Stimulated activated naive CD8-positive, alpha-beta T cell treated with anti-CD3 and anti-CD28 coated beads, Interleukin-15, Interleukin-2, amounts not matched to agents 100 ng/mL and 50 ng/mL, for 24 hours (primary cell): ENCODE data around the gene SLFN12L.
A peak's percentile ranks its signal among the peaks of the same experiment; 100 is the strongest.
"Not testable (repeated sequence)": the region's sequence is repeated elsewhere in the genome, so short reads cannot be mapped to it uniquely, and the experiment has no call there.

Source experiments
- H3K27ac Mint-ChIP-seq: one replicate; pipeline ENCODE4 v1.8.0; 2021; ENCODE audit warnings: mild to moderate bottlenecking, mixed read lengths
- H3K27me3 Mint-ChIP-seq: one replicate; pipeline ENCODE4 v1.8.0; 2021; ENCODE audit warnings: mixed read lengths
- H3K36me3 Mint-ChIP-seq: one replicate; pipeline ENCODE4 v1.8.0; 2021; ENCODE audit warnings: low read depth, mixed read lengths
- H3K4me1 Mint-ChIP-seq: one replicate; pipeline ENCODE4 v1.8.0; 2021; ENCODE audit warnings: low read depth, mixed read lengths
- H3K4me3 Mint-ChIP-seq: one replicate; pipeline ENCODE4 v1.8.0; 2021; ENCODE audit warnings: mild to moderate bottlenecking, mixed read lengths
- H3K9me3 Mint-ChIP-seq: one replicate; pipeline ENCODE4 v1.8.0; 2021; ENCODE audit warnings: mixed read lengths

The SLFN12L gene

DNA sequence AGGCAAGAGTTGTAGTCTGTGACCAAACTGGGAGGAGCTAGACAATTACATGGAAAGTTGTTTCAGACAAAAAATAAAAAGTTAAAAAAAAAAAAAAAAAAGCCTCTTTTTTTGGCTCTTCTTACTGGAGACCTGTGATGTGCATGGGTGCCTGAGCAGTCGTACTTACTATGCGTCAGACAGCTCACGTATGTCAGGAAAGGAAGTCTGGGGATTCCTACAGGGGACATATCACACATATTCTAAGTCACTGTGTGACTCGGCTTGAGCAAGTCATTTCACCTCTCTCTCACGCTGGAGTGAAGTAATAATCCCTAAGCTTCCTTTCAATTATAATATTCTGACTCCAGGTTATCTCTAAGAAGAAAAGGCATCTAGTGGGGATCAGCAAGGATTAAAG lies 17.2 kb upstream of the SLFN12L start:
- Mint-ChIP-seq H3K27me3 (peaks cover 5% of the 10 kb centered on the region), H3K36me3 (no peaks in the 10 kb centered on the region), H3K4me1 (no peaks in the 10 kb centered on the region), H3K4me3 (no peak overlapping the region), H3K27ac (no peak overlapping the region), H3K9me3 (no peaks in the 10 kb centered on the region)

- H3K4me3 Mint-ChIP-seq = no peak overlapping the region
- no peaks in the 10 kb centered on the region for H3K36me3 Mint-ChIP-seq
- H3K27me3 Mint-ChIP-seq = no peaks in the 10 kb centered on the region
- H3K4me1 Mint-ChIP-seq = peaks cover 9% of the 10 kb centered on the region
- H3K9me3 Mint-ChIP-seq = no peaks in the 10 kb centered on the region
- H3K27ac Mint-ChIP-seq = no peak overlapping the region
Observed at GRCh38 chr17:35553310-35553709, 15.8 kb upstream of the SLFN12L start.

DNA sequence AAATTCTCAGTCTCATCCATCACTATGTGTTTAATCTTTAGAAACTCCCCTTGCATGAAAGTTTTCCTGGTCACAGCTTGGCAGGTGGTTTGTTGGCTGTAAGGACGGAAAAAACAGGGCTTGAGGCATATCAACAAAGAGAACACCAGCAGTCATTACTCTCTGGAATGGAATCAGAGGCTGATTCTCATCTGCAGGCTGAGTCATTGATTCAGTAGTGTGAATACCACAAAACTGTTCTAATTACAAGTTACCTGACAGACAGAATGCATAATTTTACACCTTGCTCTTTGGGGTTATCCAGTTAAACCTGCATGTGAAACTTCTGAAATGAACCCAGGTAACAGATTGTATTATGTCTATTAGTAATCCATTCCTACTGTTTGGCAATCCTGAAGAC lies 11.5 kb upstream of the SLFN12L start:
- H3K9me3 Mint-ChIP-seq = no peaks in the 10 kb centered on the region
- H3K4me3 Mint-ChIP-seq = no peak overlapping the region
- no peak overlapping the region for H3K27ac Mint-ChIP-seq
- H3K27me3 Mint-ChIP-seq = no peaks in the 10 kb centered on the region
- peaks cover 5% of the 10 kb centered on the region for H3K36me3 Mint-ChIP-seq
- H3K4me1 Mint-ChIP-seq = peaks cover 27% of the 10 kb centered on the region

DNA sequence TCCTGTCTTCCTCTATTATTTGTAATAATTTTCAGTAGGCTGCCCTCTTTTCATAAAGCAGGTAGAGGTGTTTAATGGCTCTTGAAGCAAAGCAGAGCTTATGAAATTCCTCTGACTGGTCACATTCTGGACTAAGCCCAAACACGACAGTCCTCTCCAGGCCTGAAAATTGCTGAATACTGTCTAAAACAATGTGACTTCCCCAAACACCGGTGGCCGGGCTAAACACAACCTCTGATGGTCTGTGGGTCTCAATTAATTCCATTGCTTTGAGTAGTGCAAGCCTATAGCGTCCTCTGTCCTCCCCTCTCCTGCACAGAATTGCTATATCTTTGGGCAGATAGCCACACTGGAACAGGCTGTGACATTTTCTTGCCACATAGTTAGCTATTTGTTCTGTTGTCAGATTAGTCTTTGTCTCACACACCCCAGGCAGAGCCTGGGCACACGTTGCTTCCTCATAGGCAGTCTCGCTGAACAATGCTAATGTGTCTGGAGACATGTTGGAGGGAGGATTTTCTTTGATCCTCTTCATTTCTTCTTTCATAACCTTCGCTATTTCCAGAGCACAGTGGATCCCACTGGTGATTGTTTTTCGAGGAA lies 10.8 kb upstream of the SLFN12L start:
- Mint-ChIP-seq H3K27ac (no peak overlapping the region), H3K9me3 (no peaks in the 10 kb centered on the region), H3K36me3 (peaks cover 5% of the 10 kb centered on the region), H3K4me1 (peaks cover 33% of the 10 kb centered on the region), H3K27me3 (no peaks in the 10 kb centered on the region), H3K4me3 (no peak overlapping the region)

DNA sequence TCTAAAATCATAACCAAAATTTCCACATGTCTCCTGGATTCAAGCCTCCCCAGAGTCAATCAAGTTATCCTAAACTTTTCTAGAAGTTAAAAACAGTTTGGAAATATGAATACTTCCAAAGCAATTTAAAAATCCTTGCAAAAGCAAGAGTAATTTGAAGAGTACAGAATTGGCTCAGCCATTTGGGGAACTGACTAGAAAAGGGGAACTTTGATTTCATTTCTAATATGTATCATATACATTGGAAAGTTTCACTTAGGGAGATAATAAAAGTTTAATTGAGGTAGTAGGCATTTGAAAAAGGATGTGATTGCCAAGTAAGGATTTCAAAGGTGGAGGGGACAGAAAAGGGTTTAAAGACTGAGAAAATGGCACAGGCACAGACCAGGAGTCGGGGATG lies 9.0 kb upstream of the SLFN12L start:
- peaks cover 5% of the 10 kb centered on the region for H3K36me3 Mint-ChIP-seq
- H3K27ac Mint-ChIP-seq = no peak overlapping the region
- H3K4me1 Mint-ChIP-seq = peaks cover 41% of the 10 kb centered on the region
- H3K27me3 Mint-ChIP-seq = no peaks in the 10 kb centered on the region
- H3K4me3 Mint-ChIP-seq = no peak overlapping the region
- no peaks in the 10 kb centered on the region for H3K9me3 Mint-ChIP-seq

GRCh38 chr17:35545150-35545549 lies 7.7 kb upstream of the SLFN12L start:
- H3K4me1 Mint-ChIP-seq = peaks cover 53% of the 10 kb centered on the region
- H3K9me3 Mint-ChIP-seq = no peaks in the 10 kb centered on the region

DNA sequence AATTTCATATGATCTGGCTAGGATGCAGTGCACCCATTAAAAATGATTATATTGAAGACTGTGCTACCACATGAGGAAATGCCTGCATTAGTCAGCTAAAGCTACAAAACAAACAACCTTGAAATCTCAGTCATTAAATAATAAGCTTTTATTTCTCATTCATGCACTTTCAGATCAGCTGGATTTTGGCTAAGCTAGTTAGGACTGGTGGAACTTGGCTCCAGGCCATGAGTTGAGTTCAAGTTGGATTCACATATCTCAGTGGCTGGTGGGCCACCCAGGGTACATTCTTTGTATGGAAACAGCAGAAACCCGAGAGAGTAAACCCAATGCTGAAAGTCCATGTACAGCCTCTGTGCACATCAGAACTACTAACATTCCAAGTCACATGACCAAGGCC lies 6.4 kb upstream of the SLFN12L start:
- peaks cover 5% of the 10 kb centered on the region for H3K36me3 Mint-ChIP-seq
- H3K27me3 Mint-ChIP-seq = no peaks in the 10 kb centered on the region
- peaks cover 61% of the 10 kb centered on the region for H3K4me1 Mint-ChIP-seq
- no peak overlapping the region for H3K4me3 Mint-ChIP-seq
- H3K27ac Mint-ChIP-seq = no peak overlapping the region
- no peaks in the 10 kb centered on the region for H3K9me3 Mint-ChIP-seq

More at GRCh38 chr17:35545150-35545549, 7.7 kb upstream of the SLFN12L start:
- H3K4me3 Mint-ChIP-seq = no peak overlapping the region
- no peaks in the 10 kb centered on the region for H3K27me3 Mint-ChIP-seq
- peak overlapping the region; percentile 2 for H3K27ac Mint-ChIP-seq
- peaks cover 5% of the 10 kb centered on the region for H3K36me3 Mint-ChIP-seq

DNA sequence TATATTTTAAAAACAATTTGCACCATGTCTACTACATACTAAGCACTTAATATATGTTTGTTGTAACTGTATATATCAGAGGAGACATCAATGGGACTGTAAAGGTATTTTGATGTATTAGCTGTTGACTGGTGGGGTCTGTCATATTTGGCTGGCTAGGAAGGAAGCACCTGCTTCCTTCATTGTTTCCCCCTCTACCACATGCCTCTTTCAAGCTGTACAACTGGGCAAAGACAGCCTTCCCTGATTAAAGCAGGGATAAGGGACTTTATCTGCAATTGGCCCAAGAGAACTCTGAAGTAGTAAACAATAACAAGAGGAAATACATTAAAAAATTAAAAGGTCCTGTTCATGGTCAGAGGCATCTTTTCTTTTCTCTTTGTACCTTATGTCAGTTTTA lies 5.5 kb upstream of the SLFN12L start:
- Mint-ChIP-seq H3K4me3 (no peak overlapping the region), H3K9me3 (no peaks in the 10 kb centered on the region), H3K27me3 (no peaks in the 10 kb centered on the region), H3K4me1 (peaks cover 65% of the 10 kb centered on the region), H3K27ac (no peak overlapping the region), H3K36me3 (peaks cover 5% of the 10 kb centered on the region)

DNA sequence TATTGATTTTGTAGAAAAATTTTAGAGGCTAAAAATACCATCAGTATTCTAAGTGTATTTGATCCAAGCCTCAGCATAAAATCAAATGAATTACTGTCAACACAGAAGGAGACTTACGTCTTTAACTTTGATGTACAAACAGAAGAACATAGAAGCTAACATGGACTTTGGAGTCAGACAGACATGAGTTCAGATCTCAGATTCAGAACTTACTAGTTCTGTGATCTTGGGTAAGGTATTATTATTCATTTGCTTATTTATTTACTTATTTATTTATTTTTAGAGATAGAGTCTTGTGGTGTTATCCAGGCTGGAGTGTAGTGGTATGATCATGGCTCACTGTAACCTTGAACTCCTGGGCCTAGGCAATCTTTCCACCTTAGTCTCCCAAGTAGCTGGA lies 4.0 kb upstream of the SLFN12L start:
- peak overlapping the region; percentile 100 for H3K27ac Mint-ChIP-seq
- no peaks in the 10 kb centered on the region for H3K27me3 Mint-ChIP-seq
- no peaks in the 10 kb centered on the region for H3K9me3 Mint-ChIP-seq
- H3K4me3 Mint-ChIP-seq = peak overlapping the region; percentile 98
- peaks cover 69% of the 10 kb centered on the region for H3K4me1 Mint-ChIP-seq
- peaks cover 10% of the 10 kb centered on the region for H3K36me3 Mint-ChIP-seq

DNA sequence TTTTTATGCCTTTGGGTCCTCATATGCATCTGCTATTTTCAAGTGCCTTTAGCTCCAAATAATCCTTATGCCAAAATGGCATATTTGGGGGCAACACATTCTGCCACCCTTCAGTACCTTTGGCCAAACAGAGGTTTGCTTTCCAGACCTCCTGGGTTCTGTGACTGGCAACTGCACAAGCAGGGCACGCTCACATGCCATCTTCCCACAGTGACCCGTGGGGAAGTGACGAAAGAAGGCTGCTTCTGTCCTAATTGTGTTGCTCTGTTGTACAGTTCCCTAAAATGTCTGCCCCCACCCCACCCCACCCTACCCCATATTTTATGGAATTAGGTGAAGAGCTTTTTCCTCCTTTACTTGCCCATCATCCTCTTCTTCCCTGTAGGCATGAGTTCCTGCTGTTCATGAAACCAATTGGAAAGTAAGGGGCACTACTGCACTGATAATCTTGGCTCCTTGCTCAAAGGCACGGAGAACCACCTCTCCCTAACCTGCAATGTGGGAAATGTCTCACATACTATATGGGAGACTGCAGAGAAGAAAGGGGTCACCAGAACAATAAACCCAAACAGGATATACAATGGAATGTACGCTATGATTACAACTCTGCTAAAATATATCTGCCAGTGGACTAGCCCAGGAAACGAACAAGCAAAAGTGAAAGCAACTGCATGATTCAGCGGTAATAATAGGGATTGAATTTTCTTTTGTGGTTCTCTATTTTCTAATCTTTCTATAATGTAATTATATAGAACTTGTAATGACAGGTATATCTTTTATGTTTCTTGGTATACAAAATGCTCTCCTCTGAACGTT lies 3.3 kb upstream of the SLFN12L start:
- Mint-ChIP-seq H3K36me3 (peaks cover 15% of the 10 kb centered on the region), H3K4me1 (peaks cover 69% of the 10 kb centered on the region), H3K27ac (peak overlapping the region; percentile 100), H3K4me3 (peak overlapping the region; percentile 98), H3K9me3 (no peaks in the 10 kb centered on the region), H3K27me3 (no peaks in the 10 kb centered on the region)

GRCh38 chr17:35539659-35540026 lies 2.2 kb upstream of the SLFN12L start:
- Mint-ChIP-seq H3K9me3 (no peaks in the 10 kb centered on the region), H3K27ac (peak overlapping the region; percentile 99), H3K4me3 (peak overlapping the region; percentile 98), H3K4me1 (peaks cover 66% of the 10 kb centered on the region), H3K36me3 (peaks cover 17% of the 10 kb centered on the region), H3K27me3 (no peaks in the 10 kb centered on the region)

GRCh38 chr17:35536664-35537171 lies 760 bp downstream of the SLFN12L start:
- Mint-ChIP-seq H3K4me1 (peaks cover 71% of the 10 kb centered on the region), H3K27me3 (no peaks in the 10 kb centered on the region), H3K9me3 (no peaks in the 10 kb centered on the region), H3K27ac (peak overlapping the region; percentile 99), H3K4me3 (peak overlapping the region; percentile 95), H3K36me3 (peaks cover 27% of the 10 kb centered on the region)

- H3K36me3 Mint-ChIP-seq = peaks cover 34% of the 10 kb centered on the region
Observed at GRCh38 chr17:35535406-35535805, 2.1 kb downstream of the SLFN12L start.

DNA sequence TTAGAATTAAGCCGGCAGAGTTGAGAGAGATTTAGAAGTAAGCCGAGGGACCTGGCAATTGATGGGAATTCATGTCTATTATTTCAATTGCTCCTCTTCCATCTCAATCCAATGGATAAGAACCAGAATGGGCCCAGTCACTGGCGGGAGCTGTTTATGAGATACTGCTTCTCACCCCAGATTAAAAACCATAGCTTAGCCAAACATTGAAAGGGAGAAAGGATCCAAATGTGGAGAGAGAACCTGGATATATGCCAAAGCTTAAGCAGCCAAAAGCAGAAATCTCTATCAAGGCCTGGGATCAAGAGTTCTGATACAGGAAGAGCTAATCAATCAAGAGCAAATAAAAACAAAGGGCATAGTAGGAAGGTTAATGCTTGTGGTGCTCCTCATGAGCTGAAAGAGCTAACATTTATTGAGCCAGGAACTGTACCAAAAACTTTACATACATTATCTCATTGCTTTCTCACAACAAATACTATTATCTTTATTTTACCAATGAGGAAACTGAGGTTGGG lies 2.8 kb downstream of the SLFN12L start:
- peak overlapping the region; percentile 99 for H3K27ac Mint-ChIP-seq
- peaks cover 36% of the 10 kb centered on the region for H3K36me3 Mint-ChIP-seq
- H3K9me3 Mint-ChIP-seq = no peaks in the 10 kb centered on the region
- no peaks in the 10 kb centered on the region for H3K27me3 Mint-ChIP-seq
- peak overlapping the region; percentile 95 for H3K4me3 Mint-ChIP-seq
- H3K4me1 Mint-ChIP-seq = peaks cover 71% of the 10 kb centered on the region

More at GRCh38 chr17:35535406-35535805, 2.1 kb downstream of the SLFN12L start:
- Mint-ChIP-seq H3K4me1 (peaks cover 73% of the 10 kb centered on the region), H3K4me3 (peak overlapping the region; percentile 95), H3K27ac (peak overlapping the region; percentile 99)
- not testable (repeated sequence) for H3K27me3 Mint-ChIP-seq, H3K9me3 Mint-ChIP-seq

- no peaks in the 10 kb centered on the region for H3K27me3 Mint-ChIP-seq
- H3K36me3 Mint-ChIP-seq = peaks cover 59% of the 10 kb centered on the region
- H3K4me1 Mint-ChIP-seq = peaks cover 78% of the 10 kb centered on the region
- peak overlapping the region; percentile 67 for H3K4me3 Mint-ChIP-seq
- H3K27ac Mint-ChIP-seq = peak overlapping the region; percentile 86
- H3K9me3 Mint-ChIP-seq = no peaks in the 10 kb centered on the region
Observed at GRCh38 chr17:35531160-35531559, 6.3 kb downstream of the SLFN12L start.
